ENCODE data around the gene SHQ1. TPM values are rescaled to one million over a fixed set of nuclear protein-coding genes. Genes with fewer than 3 reads are reported as not detected.

Gene SHQ1
- total RNA-seq = 19.6 and 22.7 TPM in 2 replicates

DNA sequence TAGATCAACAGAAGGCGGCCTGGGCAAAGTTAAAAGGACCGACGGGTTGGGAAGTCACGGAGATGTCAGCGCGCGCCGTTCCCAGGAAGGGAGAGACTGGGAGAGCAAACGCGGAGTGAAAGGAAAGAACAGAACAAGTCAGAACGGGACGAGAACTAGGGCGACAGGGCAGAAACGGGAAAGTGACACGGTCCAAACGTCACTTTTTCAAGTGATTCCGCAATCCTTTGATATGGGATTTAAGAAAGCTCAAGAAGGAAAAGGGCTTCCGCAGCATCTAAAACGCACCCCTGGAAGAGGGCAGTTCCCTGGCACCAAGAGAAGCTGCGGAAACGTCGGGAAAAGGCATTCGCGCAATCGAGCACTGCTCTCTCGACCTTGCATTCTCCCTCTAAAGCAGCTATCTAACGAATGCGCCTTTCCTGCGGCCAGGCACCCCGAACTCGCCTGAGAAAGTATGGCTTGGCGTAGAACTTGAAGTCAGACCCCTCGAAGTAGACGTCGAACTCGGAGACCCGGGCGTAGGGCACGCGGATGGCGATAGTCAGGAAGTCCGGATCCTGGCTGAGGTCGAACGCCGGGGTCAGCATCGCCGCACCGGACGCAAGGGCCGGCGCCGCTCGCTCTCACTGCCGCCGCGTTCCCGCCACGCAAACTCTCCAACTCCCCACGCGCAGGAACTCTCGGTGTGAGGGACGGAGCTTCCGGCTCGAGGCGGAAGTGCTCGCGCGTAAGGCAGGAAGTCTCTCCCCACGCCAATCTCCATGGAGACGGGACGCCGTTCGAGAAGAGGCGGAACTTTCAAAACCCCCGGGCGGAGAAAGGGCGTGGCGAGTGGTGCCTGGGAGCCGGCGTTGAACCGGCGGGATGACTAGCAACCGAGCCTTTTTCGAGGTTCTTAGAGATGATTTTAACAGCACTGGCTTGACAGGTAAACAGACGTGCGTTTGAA, at the start of gene SHQ1:
Gene SHQ1, minus strand, starts transcription at position 695 of the 952 bp plus-strand sequence. Its CDS starts 105 bp downstream, at position 590.
- DNase-seq = peak; percentile 95

DNA sequence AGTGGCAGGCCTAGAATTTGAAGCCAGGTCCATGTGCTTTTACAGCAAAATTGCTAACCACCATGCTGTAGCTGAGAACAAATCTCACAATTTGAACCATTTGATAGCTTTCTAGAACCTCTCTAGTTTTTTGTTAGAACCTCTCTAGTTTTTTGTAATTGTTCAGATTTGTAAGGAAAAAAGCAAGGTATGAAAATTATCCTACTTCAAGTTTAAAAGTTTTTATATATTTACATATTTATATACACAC, 49.4 kb upstream of the SHQ1 start:
- no peak for DNase-seq

DNA sequence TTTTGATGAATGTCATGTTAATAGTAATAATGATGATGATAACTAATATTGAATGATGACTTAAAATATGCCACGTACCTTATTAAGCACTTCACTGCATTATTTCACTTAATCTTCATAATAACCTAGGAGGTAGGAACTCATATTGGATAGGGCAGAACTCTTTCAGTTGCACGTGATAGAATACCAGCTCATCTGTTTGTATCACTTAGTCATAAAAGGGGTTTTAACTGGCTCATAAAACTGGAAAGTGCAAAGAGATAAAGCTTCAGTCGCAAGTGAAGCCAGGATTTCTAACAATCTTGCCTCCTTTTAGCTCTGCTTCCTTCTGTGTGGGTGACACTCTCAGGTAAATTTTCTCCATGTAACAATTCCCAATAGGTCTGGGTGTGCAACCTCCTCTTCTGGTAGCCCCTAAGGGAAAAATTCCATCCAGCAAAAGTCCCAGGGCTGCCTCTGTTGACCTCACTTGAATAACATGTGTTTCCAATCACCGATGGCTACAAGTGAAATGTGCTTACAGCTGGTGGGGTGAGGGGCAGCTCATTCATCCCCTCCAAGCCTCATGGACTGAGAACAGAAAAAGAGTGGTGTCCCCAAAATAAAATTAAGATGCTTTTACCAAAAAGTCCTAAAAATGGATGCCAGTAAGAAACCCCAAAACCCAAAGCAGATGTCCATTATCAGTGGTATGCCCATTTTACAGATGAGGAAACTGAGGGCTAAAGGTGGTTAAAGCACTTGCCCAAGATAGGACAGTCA, 48.9 kb upstream of the SHQ1 start:
- no peak for DNase-seq

DNA sequence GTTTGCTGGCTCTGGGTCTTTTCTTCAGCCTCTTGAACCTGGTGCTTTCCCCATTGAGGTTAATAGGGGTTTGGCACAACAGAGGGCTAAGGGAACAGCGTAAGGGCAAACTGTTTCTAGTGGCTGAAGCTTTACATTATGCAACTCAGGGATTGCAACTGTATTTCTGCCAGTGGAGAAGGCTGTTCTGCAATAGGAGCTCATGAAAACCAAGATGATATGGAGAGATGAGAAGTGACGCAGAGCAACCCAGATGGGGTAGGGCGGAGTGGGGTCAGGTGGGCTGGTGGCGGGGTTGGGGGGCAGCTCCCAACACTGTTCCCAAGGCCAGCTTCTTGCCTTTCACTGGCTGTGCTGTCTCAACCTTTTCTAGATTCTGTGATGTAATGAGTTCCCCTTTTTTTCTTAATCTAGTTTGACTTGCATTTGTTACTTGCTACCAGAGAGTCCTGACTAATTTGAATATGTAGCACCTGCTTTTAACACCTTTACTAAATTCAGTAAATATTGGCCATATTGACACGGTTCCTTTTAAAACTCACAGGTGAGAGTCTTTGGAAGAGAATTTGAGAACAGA, 46.8 kb upstream of the SHQ1 start:
- no peak for DNase-seq

GRCh38 chr3:72892870-72893269, 44.6 kb upstream of the SHQ1 start:
- peak; percentile 15 for DNase-seq

DNA sequence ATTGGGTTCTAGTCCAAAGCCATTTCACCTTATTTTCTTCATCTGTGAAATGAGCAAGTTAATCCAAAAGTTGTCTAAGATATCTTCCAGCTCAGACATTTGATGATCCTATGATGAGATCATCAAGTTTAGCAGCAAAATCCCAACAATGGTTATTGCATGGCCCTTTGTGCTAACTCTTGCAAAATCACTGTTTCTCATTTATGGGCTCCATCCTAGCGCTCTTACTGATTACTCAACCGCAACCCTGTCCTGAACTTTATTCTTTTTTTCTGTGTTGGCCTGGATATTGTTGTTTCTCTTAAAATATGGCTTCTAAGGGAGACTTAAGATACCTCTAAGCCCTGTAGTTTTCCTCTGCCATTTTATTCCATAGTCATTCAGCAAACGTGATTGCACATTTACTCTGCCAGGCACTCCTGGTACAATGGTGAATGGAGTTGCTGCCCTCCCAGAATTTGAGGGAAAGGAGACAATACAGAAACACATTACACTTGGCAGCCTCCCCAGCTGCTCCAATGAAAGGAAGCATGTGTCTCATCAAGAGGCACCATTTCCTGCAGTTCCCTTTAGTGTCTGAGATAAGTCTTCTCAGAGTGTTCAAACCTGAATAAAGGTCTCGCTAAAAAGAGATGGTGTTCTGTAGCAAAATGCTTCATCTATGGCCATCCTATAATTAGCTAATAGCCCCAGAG, 44.0 kb upstream of the SHQ1 start:
- peak; percentile 32 for DNase-seq

GRCh38 chr3:72891053-72891855, 43.0 kb upstream of the SHQ1 start:
- no peak for DNase-seq

GRCh38 chr3:72890166-72890925, 42.1 kb upstream of the SHQ1 start:
- DNase-seq = no peak

- DNase-seq = no peak
These were observed 41.3 kb upstream of the SHQ1 start for GRCh38 chr3:72889310-72890165.

- peak; percentile 2 for DNase-seq
These were observed 40.5 kb upstream of the SHQ1 start for GRCh38 chr3:72888546-72889309.

DNA sequence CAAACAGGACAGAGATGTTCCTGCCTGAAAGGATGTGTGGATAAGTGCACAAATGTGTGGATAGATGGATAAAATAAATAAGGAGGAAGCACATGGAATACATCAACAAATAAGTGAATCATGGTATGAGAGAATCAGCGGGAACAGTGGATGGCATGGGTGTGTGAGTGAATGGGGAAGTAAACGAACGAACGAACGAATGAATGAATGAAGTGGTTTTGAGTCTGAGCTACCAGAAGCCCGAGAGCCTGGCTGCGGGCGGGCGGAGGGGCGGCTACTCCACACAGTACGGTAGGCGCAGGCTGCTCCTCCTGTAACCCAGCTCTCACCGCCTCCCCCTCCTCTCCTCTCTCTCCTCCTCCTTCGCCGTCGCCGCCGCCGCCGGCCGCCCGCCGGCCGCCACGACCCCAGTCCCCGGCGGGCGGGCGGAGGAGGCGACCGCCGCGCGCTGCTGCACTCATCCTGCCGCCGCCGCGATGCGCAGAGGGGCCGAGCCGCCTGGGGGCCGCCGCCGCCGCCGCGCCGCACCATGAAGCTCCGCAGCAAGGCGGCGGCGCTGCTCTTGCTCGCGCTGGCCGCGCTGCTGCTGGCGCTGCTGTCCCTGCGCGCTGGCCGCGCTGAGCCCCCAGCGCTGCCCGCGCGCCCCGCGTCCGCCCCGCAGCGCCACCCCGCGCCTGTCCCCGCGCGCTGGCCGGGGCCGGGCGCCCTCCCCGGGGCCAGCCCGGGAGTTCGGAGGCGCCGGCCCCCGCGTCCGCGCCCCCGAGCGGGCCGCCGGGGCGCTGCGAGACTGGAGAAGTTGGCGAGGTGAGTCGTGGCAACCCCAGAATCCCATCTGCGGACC, 39.7 kb upstream of the SHQ1 start, which contains the start of gene GXYLT2:
Gene GXYLT2, plus strand, starts transcription at position 342 of the 841 bp plus-strand sequence. Its CDS starts 188 bp downstream, at position 530.
- peak; percentile 55 for DNase-seq

DNA sequence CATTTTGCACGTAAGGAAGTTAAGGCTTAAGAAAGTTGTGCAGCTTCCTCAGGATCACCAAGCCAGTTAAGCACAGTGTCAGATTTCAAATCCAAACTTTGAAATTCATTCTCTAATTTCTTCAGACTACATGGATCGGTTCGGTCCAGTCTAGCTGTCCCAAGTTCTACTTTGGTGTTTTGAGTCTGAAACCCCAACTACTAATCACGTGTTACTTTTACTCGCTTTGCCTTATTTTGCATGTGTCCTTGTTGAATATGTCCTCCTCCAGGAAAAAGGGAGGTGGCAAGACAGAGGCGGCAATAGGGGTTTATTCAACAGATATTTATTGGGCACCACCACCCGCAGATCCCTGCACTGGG, 39.1 kb upstream of the SHQ1 start:
- peak; percentile 3 for DNase-seq

DNA sequence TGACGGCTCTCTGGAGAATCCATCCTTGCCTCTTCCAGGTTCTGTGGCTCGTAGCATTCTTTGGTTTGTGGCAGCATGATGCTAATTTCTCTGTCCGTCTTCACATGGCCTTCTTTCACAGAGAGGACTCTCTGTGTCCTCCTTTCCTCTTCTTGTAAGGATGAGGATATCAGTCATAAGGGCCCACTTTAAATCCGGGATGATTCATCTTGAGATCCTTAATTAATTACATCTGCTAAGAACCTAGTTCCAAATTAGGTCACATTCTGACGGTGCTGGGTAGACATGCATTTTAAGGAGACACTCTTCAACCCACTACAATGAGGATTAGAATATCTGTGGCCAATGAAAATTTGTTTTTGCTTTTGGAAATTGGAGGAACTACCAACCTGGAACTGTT, 23.9 kb upstream of the SHQ1 start:
- no peak for DNase-seq

DNA sequence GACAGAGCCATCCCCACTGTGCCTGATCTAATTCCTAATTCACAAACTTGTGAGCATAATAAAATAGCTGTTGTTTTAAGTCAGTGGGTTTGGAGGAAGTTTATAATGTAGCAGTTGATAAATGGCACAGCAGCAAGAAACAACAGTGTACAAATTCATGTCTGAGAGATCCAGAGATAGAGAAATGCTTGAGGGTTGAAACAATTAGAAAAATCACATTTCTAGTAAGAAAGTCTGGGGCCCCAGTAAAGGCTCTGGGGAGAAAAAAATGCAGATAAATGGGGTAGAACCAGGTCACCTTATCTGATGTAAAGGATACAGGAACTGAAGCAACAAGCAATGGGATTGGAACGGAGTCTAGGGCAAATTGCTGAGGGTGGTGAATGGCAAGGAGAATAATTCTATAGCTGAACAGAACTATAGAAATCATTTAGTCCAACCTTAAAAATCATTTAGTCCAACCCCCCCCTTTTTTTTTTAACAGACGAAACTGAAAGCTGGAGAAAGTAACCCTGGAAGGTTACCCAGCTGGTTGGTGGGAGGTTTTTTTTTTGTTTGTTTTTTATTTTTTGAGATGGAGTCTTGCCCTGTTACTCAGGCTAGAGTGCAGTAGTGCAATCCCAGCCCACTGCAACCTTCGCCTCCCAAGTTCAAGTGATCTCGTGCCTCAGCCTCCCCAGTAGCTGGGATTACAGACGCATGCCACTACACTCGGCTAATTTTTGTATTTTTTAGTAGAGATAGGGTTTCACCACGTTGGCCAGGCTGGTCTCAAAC, 14.3 kb upstream of the SHQ1 start:
- no peak for DNase-seq

DNA sequence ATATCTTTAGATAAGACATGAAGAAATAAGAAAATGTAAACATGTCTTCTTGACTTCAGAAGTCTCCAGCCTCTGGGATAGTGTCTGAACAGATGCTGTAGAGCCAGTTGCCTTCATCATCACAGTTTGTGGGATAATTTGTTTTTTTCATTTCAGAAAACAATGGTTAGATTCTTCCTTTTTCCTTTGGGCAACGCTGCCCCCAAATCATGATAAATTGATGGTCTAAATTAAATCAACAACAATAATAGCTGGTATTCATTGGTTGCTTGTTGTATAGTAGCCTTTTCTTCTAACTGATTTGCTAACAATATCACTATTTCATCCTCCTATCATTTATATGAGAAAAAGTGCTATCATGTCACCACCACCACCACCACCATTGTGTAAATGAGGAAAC, 12.6 kb upstream of the SHQ1 start:
- no peak for DNase-seq

GRCh38 chr3:72860053-72860452, 11.8 kb upstream of the SHQ1 start:
- DNase-seq = no peak

GRCh38 chr3:72855001-72855400, 6.8 kb upstream of the SHQ1 start:
- no peak for DNase-seq

DNA sequence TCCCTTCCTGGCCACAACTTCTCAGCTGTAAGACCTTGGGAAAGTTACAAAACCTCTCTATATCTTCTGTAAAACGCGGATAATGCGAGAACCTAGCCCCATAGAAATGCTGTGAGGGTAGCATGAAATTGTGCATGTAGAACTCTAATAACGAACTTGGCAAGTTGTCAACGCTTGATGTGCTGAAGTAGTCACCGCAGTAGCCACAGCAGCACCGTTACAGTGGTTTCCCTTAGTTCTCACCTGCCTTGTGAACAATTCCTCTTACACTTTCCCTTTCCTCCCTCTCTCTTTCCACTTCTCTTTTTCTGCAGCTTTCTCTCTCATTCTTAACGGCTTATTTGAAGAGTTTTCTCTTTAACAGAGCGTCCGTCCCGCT, 447 bp upstream of the SHQ1 start:
- DNase-seq = no peak

Data from dermis blood vessel endothelial cell (primary cell).